HG03575 (cell line): ENCODE measurements around the gene MAP3K5.
"Not testable (repeated sequence)": the region's sequence is repeated elsewhere in the genome, so short reads cannot be mapped to it uniquely, and the experiment has no call there.

ENCODE experiments used
- ATAC-seq: cut with Tn5 transposase; IDR thresholded peaks from one replicate; pipeline ENCODE4 v1.9.1; 2021; ENCODE audit not compliant: unreplicated experiment, insufficient number of reproducible peaks, low FRiP score; ENCODE audit errors: extremely low read depth

MAP3K5 gene

DNA sequence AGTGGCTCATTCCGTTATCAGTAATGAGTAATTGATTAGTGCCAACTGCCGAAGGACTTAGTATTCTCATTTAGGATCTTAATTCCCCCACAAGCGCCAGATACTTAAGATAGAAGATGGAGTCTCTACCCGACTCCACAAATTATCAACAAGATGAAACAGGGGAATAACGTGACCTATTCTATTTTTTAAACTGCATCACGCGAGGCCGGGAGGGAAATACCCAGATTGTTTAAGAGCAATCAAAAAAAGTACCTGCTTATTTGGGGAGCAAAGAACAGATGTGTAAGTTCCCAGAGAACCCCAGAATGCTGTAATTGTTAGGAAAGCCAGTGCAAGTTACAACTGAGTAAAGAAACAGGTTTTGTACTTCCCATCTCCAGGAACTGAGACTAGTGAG is 1.1 kb upstream of the MAP3K5 start:
- no peak for ATAC-seq

DNA sequence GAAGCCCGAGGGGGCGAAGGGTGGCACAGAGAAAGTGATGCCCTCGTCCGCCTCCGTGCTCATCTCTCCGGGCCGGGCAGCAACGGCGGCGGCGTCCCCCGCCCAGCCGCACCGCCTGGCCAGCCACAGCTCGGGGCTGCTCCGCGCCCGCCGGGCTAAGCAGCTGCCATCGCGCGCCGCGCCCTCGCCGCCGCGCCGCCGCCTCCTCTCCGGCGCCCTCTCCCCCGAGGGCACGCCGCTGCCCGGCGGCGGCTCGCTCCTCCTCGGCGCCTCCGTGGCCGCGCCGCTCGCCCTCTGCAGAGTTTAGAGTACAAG is 225 bp downstream of the MAP3K5 start:
- no peak for ATAC-seq

GRCh38 chr6:136791296-136792094 is 782 bp downstream of the MAP3K5 start:
- peak; percentile 35 for ATAC-seq

DNA sequence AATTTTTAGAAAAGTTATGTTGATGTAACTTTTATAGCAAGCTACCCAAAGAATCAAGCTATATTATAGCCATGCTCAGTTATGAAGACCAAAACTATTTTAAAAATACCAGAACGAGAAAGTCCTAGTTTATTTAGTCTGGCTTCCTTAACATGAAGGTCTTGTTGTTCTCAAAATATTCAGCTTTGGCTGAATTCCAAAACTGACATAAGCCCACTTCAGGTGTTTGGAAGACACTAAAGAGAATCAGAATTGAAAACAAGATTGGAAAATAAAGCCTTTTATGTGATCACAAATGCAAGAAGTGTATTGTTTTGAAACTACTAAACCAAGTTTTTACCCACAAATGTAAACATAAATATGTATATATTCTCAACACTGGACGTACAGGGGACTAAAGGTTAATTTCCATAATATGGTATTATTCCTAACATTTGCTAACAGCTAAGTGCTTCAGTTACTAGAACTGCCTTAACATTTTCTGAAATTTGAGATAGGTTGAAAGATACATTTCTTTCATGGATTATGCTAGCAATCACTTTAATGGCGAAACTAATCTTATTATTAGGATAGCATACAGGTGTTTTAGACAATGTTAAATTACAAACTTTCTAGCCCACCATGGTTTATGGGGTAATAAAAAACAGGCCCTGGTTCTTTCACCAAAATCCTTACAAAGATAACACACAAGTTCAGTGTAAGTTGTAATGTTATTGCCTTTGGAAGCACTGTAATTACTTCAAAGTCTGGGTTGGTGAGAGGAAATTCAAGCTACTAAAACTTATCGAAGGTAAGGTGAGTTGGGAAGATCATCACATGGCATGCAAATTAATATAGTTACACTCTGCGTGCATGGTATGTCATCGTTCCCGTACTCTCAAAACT is 1.6 kb downstream of the MAP3K5 start:
- ATAC-seq, result no peak

- ATAC-seq, result not testable (repeated sequence)
These were observed 2.8 kb downstream of the MAP3K5 start for GRCh38 chr6:136789440-136789839.

DNA sequence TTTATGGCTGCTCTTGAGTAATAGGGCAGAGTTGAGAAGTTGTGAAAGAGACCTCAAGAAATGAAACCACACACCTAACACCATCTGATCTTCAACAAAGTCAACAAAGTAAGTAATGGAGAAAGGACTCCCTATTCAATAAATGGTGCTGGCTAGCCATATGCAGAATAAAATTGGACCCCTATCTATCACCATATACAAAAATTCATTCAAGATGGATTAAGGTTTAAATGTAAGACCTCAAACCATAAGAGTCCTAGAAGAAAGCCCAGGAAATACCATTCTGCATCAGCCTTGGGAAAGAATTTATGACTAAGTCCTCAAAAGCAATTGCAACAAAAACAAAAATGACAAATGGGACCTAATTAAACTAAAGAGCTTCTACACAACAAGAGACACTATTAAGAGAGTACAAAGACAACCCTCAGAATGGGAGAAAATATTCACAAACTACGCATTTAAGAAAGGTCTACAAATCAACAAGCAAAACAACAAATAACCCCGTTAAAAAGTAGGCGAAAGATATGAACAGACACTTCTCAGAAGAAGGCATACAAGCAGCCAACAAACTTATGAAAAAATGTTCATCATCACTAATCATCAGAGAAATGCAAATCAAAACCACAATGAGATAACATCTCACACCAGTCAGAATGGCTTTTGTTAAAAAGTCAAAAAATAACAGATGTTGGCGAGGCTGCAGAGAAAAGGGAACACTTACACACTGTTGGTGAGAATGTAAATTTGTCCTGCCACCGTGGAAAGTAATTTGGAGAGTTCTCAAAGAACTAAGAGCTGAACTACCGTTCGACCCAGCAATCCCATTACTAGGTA is 4.0 kb downstream of the MAP3K5 start:
- no peak for ATAC-seq

GRCh38 chr6:136787726-136788068 is 4.6 kb downstream of the MAP3K5 start:
- no peak for ATAC-seq

DNA sequence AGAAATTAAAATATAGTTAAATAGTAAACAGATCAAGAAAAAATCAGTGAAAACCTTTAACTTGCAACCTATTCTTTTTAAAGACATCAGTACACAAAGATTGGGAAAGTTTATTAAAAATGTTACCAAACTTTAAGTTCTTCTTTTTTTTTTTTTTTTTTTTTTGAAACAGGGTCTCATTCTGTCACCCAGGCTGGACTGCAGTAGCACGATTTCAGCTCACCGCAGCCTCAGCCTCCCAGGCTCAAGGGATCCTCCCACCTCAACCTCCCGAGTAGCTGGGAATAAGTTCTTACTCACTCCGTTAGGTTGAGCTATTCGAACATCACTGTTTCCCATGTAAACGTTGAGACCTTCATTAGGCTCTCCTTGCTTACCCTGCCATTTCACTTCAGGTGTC is 5.6 kb downstream of the MAP3K5 start:
- no peak for ATAC-seq

DNA sequence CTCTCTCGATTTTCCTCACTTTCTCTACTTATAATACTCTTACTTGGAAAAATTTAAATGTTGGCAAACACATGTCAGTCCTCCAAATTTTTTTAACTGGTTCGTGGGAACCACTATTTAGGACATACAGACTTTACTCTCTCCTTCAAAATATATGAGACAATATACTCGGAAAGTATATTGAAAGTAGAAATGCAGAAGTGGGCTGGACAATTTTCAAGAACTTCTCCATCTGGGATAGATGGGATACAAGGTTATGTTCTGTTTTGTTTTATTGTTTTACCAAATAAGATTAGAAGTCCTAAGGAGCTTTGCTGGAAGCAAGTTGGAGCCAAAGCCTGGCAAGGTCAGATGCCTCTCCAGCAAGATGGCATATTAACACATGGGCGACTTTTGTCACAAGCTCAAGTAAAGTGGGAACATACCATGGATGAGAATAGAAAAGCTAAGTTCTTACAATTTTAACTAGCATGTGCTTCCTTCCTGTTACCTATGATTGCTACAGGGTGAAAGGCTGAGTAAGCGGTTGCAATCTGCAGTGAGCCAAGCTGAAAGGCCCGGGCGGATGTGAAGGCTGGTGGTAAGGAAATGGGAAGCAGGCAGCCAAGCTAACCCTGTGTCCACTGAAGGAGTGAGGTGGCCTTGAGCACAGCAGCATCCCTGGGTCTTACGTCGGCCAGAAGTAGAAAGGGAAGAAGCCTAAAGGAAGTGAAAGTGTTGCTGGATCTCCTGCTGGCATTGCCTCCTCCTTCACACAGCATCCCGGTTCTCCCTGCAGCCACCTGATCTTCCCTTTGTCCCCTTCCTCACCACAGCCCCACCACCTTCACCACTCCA is 7.1 kb downstream of the MAP3K5 start:
- no peak for ATAC-seq

GRCh38 chr6:136784271-136784664 is 8.0 kb downstream of the MAP3K5 start:
- ATAC-seq, result no peak

DNA sequence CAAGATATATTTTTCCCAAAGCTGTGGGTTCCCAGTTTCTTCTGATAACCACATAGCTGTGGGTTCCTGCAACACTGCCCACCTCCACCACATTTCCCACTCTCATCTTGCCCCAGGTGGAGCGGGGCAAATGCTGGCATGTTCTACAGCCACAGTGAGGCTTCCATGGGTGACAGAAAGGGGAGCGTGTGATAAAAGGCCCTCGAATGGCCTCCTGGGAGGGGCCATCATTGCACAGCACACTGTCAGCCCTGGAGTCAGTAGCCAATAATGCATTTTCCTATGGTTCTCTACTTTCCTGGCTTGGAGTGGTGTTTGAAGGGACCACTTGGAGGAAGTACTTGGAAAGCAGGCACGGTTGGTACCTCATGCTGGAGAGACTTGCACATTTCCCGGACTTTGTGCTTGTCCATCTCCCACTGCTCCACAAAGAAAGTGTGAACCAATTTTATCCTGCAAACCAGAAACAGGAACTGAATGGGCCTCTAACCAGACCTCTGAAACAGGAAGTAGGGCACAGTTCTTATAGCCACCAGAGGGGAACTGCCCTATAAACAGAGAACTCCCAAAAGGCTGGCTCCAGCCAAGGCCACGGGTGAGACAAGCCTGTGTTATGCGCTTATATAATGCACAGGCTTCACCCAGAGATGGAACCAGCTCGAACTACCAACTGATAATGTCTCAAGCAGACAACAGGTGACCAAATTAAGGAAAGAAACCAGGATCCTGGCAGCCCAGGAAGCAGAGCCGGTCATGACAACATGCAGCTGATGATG is 8.6 kb downstream of the MAP3K5 start:
- ATAC-seq, result no peak

DNA sequence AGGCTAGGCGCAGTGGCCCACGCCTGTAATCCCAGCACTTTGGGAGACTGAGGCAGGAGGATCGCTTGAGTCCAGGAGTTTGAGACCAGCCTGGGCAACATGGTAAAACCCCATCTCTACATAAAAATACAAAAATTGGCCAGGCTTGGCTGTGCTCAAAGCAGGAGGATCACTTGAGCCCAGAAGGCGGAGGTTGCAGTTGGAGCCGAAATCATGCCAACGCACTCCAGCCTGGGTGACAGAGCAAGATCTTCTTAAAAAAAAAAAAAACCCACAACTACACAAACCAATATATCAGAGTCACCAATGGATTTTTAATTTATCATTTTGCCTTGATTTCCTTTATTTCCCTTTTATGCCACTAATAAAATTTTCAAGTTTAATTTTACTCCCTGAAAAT is 9.3 kb downstream of the MAP3K5 start:
- no peak for ATAC-seq

GRCh38 chr6:136782021-136782770 is 10.1 kb downstream of the MAP3K5 start:
- ATAC-seq, result no peak

DNA sequence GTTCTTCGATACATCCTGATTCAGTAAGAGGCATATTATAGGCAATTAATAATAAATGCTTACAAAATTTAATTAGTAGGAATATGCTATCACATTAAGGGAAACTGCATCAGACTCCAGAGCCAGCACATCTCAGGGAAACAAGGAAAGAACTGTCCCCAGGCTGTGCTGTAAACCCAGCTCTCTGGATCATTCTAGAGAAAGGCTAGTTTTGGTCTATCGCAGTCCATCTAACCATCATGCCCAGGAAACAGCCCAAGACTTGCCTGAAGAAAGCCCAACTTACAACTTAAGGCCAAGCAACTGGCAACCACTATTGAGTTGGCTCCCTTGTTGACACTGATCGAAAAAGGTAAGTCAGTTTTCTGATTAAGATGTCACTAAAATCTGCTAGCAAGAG is 11.3 kb downstream of the MAP3K5 start:
- no peak for ATAC-seq

DNA sequence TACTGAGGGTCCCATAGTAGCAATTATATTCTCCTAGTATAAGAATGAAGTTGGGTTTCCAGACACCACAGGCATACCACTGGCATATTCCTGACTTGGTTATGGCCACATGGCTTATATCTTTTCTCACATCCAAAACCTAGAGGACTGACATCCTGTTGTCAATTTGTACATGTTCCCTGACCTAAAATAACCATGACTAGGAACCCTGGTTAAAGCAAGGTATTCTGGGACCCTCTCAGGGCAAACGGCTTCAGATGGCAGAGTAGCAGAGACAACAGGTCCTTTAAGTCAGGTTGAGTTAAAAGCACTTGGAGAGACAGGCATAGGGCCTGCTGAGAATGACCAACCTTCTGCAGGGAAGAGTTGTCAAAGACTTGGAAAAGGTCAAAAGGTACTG is 12.6 kb downstream of the MAP3K5 start:
- no peak for ATAC-seq

DNA sequence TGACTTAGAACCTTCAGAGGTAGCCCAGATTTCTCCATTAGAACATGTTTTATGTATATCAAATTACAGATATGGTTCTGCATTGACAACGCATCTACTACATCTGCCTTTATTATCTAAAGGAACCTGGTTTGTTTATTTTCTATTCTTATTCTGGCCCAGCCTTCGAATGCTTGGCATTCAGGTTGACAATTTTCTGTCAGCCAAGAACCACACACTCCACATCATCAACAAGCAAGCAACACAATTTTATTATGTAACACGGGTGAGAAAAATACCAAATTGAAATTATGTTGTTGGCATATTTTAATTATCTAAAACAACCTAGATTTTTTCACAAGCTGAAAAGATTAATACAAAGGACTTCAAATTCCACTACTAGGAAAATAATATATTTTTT is 14.6 kb downstream of the MAP3K5 start:
- ATAC-seq, result no peak

GRCh38 chr6:136775548-136775947 is 16.7 kb downstream of the MAP3K5 start:
- ATAC-seq, result no peak

- ATAC-seq, result no peak
These were observed 17.2 kb downstream of the MAP3K5 start for GRCh38 chr6:136775081-136775480.
